Iris pigment epithelial cell (primary cell): Measurements from ENCODE around the gene CLSTN1.
"Not testable (repeated sequence)": the region's sequence is repeated elsewhere in the genome, so short reads cannot be mapped to it uniquely, and the experiment has no call there.

ENCODE experiments used
- DNase-seq: peaks from one replicate; pipeline ENCODE4 v3.0.0-alpha.2; 2011; ENCODE audit warnings: low read depth

The CLSTN1 gene

DNA sequence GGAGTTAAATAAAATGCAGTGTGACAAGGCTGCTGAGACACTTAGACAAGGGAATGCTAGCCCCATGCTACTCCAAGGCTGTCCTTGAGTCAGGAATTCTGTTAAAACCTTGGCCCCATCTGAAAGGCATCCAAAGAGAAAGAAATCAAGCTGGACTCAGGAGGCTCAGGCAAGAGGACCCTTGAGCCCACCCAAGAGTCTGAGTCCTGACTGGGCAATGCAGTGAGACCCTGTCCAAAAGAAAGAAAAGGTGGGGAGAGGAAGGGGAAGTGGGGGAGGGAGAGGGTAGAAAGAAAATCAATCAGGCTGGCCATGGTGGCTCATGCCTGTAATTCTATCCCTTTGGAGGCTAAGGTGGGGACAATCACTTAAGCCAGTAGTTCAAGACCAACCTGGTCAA, 26.7 kb downstream of the CLSTN1 start:
- DNase-seq: no peak

GRCh38 chr1:9794081-9794480, 29.7 kb downstream of the CLSTN1 start:
- DNase-seq: no peak

GRCh38 chr1:9793291-9793690, 30.5 kb downstream of the CLSTN1 start:
- no peak for DNase-seq

GRCh38 chr1:9792156-9793042, 31.4 kb downstream of the CLSTN1 start:
- DNase-seq: no peak

- not testable (repeated sequence) for DNase-seq
Observed at GRCh38 chr1:9789700-9790099, 34.1 kb downstream of the CLSTN1 start.

DNA sequence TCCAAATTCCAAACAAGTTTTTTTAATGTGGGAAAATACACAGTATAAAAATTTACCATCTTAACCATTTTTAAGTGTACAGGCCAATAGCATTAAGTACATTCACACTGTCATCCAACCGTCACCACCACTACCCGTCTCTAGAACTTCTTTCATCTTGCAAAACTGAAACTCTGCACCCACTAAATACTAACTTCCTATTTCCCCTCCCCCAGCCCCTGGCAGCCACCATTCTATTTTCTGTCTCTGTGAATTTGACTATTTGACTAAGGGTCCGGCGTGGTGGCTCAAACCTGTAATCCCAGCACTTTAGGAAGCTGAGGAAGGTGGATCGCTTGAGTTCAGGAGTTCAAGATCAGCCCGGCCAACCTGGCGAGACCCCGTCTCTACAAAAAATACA, 36.1 kb downstream of the CLSTN1 start:
- no peak for DNase-seq

- DNase-seq: no peak
Observed at GRCh38 chr1:9785406-9785805, 38.4 kb downstream of the CLSTN1 start.

GRCh38 chr1:9784508-9785133, 39.1 kb downstream of the CLSTN1 start:
- peak; percentile 67 for DNase-seq

DNA sequence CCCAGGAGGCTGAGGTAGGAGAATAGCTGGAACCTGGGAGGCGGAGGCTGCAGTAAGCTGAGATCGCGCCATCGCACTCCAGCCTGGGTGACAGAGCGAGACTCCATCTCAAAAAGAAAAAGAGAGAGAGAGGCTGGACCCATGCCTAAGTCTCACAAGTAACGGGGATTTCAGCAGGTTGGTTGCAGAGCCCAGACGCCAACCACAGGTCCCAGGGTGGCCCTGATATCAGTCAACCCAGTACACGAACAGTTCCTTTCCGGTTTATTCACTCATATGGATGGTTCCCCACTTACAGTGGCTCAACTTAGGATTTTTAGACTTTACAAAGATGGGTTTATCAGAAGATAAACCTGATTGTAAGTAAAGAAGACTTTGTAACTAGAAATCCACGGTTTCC, 40.9 kb downstream of the CLSTN1 start:
- DNase-seq: no peak

- DNase-seq: no peak
Observed at GRCh38 chr1:9782116-9782751, 41.5 kb downstream of the CLSTN1 start.

DNA sequence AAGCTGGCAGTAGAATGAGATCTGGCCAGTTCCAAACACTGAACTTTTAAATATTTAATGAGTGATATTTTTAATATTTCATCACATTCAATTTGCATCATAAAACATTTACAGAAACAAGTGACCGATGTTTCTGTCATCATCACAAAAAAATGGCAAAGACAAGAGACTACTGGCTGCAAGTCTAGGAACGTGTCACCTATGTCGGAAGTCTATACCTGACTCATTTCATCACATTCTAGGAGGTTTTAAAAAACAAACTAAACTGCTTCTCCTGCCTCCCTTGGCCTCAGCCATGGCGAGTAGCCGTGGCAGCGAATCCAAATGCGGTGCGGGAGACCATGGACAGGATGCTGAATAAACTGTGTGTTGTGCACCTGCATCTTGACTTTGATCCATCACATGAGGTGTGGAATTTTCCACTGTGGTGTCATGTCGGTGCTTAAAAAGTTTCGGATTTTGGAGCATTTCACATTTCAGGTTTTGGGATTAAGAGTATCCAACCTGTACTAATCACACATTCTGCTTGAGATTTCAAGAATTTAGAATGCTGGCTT, 43.1 kb downstream of the CLSTN1 start:
- no peak for DNase-seq

DNA sequence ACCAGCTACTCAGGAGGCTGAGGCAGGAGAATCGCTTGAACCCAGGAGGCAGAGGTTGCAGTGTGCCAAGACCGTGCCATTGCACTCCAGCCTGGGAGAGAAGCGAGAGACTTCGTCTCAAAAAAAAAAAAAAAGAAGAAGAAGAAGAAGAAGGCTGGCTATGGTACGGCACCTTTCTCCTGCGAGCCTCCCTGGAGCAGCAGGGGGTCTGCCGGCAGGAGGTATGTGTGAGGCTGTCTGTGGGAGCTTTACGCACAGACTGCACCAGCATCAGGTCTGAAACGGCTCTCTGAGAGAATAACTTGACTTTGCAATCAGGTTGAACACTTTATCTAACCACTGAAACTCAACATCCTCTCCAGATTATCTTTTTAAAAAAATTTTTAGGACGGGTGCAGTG, 44.9 kb downstream of the CLSTN1 start:
- no peak for DNase-seq

- DNase-seq: no peak
Observed at GRCh38 chr1:9776685-9777084, 47.1 kb downstream of the CLSTN1 start.

DNA sequence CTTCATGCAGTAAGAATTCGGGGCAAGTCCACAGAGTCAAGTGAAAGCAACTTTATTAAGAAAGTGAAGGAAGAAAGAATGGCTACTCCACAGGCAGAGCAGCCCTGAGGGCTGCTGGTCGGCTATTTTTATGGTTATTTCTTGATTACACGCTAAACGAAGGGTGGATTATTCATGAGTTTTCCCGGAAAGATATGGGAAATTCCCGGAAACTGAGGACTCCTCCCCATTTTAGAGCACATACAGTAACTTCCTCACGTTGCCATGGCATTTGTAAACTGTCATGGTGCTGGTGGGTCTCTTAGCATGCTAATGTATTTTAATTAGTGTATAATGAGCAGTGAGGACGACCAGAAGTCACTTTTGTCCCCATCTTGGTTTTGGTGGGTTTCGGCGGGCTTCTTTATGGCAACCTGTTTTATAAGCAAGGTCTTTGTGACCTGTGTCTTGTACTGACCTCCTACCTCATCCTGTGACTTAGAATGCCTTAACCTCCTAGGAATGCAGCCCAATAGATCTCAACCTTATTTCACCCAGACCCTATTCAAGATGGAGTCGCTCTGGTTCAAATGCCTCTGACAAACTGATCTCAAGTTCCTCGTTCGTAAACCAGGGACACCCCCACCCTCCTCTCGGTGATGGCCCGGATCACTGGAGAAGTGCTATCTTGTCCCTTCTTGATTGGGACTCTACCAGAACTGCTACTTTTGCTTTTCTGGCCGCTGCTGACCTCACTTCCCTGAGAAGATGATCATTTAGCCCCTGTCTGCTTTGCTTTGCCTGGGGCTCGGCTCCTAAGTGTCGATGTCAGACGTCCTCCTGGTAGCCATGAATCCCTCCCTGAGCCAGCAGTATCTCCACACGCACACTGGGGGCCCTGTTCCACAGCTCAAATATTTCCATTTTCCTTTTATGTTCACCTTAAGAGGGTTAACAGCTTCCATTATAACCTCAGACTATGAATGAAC, 48.8 kb downstream of the CLSTN1 start:
- no peak for DNase-seq

GRCh38 chr1:9770298-9770697, 53.5 kb downstream of the CLSTN1 start:
- DNase-seq: peak; percentile 76

DNA sequence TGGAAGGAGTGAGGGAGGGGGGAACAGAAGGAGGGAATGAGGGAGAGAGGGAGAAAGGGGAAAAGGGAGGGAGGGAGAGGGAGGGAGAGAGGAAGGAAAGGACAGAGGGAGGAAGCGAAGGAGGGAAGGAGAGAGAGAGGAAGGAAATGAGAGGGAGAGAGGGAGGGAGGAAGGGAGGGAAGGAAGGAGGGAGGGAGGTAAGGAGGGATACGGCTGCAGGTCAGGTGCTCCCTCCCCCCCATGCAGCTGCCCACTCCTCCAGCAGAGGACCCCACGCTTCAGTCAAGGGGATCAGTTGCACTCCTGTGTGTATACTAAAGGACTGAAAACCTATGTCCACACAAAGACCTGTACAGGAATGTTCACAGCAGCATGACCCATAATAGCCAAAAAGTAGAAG, 54.8 kb downstream of the CLSTN1 start:
- DNase-seq: no peak

- no peak for DNase-seq
Observed at GRCh38 chr1:9767964-9768668, 55.6 kb downstream of the CLSTN1 start.

DNA sequence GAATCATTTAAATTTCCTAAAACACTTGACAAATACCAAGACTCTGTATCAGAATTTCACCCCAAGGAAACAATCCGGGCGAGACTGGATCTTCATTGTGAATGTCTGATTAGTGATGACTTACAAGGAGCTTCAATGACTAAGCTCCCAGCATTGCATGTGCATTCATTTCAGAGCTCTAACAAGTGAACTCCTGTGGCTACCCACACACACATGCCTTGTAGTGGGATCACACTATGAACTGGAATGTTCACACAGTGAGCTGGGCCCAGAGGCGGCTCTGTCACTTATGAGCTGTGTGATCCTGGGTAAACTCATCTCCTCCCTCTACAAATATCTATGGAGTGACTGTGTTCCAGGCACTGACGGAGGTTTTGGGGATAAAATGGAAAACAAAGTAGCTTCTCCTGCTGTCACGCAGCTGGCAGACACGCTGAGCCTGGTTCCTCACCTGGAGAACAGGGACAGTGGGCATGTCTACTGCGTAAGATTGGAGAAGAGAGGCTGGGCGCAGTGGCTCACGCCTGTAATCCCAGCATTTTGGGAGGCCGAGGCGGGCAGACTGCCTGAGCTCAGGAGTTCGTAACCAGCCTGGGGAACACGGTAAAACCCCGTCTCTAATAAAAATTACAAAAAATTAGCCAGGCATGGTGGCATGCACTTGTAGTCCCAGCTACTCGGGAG, 56.9 kb downstream of the CLSTN1 start:
- DNase-seq: peak; percentile 100

GRCh38 chr1:9764550-9764949, 59.2 kb downstream of the CLSTN1 start:
- no peak for DNase-seq

DNA sequence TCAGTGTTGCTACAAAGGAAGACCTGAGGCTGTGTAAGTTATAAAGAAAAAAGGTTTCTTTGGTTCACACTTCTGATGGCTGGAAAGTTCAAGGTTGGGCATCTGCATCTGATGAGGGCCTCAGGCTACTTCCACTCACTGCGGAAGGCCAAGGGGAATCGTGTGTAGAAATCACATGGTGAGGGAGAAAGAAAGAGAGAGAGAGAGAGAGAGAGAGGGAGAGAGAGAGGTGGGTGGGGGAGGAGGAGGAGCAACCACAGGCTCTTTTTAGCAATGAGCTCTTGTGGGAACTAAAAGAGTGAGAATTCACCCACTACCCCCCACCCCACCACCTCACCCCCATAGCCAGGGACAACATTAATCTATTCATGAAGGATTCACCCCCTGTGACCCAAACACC, 59.9 kb downstream of the CLSTN1 start:
- no peak for DNase-seq
